Right lobe of liver (tissue), 6 donors: ENCODE measurements around the gene MYRIP. TPM values are rescaled to one million over a fixed set of nuclear protein-coding genes. Genes with fewer than 3 reads are reported as not detected.
A peak's percentile ranks its signal among the peaks of the same experiment; 100 is the strongest.

Source experiments
- ATAC-seq, 4 donors: fragments of 200-7000 bp; cut with Tn5 transposase; one replicate each; pipeline ENCODE4 v1.9.1; 2020; ENCODE audit warnings: mild to moderate bottlenecking in 4 of 4, moderate library complexity in 4 of 4
- DNase-seq, 3 donors: peaks; one replicate each; pipeline ENCODE4 v3.0.0-alpha.2; 2020
- H3K27ac ChIP-seq, 3 donors: fragments of 200-600 bp; one replicate each; pipeline ENCODE4 v1.8.0; 2022
- H3K27me3 ChIP-seq, 2 donors: fragments of 200-600 bp; one replicate each; pipeline ENCODE4 v1.8.0; 2022
- H3K36me3 ChIP-seq, 4 donors: fragments of 200-600 bp; sonication (generic) in 1 of 4; one replicate each; pipeline versions ENCODE4 v1.5.1 to v1.8.0; 2017 to 2022; ENCODE audit warnings: control low read depth in 1 of 4
- H3K4me1 ChIP-seq, 4 donors: fragments of 200-600 bp; sonication (generic) in 1 of 4; one replicate each; pipeline versions ENCODE4 v1.5.1 to v1.8.0; 2017 to 2022; ENCODE audit warnings: control low read depth in 1 of 4
- H3K4me3 ChIP-seq, 3 donors: fragments of 200-600 bp; one replicate each; pipeline ENCODE4 v1.8.0; 2022
- H3K9me3 ChIP-seq, 4 donors: fragments of 200-600 bp; sonication (generic) in 1 of 4; one replicate each; pipeline versions ENCODE4 v1.5.1 to v1.8.0; 2017 to 2022; ENCODE audit warnings: control low read depth in 1 of 4
- POLR2A ChIP-seq: fragments of 450-650 bp; IDR thresholded peaks from one replicate; pipeline ENCODE4 v1.6.1; 2017; ENCODE audit warnings: antibody characterized with exemption, mild to moderate bottlenecking
- WGBS: methylation state at CpG from one replicate; pipeline ENCODE4 v1.1.6; 2018; ENCODE audit warnings: low coverage, low lambda C conversion rate; ENCODE audit not compliant: insufficient coverage; ENCODE audit errors: missing lambda C conversion rate; 5-methylcytosine and 5-hydroxymethylcytosine counted together
- intact Hi-C, 2 donors: fragments of 100-400 bp; cut with DNase I; formaldehyde crosslinking; loops; one replicate each; pipeline versions ENCODE4 v1.11.2 to v1.14.1; 2022
- total RNA-seq, 6 experiments: library from RNA; depleted of rRNA in 2 of 6; stranded (reverse); fragments of >200 nt in 2 of 6; fragmentation: NEBNext Ultra II Directional in 3 of 6; extraction: Animal tissue kit (Norgen Biotek cat#: 25700) in 3 of 6; gene quantifications; one replicate each; pipeline versions ENCODE4 v1.1.0 to v1.2.4, GENCODE V29; 2016 to 2023
- TF ChIP-seq, protein P1 (sequence below), 4 donors: fragments of 200-600 bp in 3 of 4; fragments of 450-650 bp in 1 of 4; IDR thresholded peaks; one replicate each; pipeline versions ENCODE4 v1.5.1 to v1.8.0; 2016 to 2022; ENCODE audit warnings: antibody characterized with exemption in 4 of 4, mild to moderate bottlenecking in 2 of 4
- donor health status: DM: no; HTN: yes; CAD: no.
- donor health status: DM: no; HTN: no; CAD: no.
- donor health status: DM: no; HTN: no; CAD: no.
- donor health status: DM: no; HTN: yes; CAD: no.
- donor health status: DM: no; HTN: yes; CAD: no.

MYRIP gene
- total RNA-seq, 6 experiments from 2014 or later: 14.3 to 23.2 (median 19.0) TPM

DNA sequence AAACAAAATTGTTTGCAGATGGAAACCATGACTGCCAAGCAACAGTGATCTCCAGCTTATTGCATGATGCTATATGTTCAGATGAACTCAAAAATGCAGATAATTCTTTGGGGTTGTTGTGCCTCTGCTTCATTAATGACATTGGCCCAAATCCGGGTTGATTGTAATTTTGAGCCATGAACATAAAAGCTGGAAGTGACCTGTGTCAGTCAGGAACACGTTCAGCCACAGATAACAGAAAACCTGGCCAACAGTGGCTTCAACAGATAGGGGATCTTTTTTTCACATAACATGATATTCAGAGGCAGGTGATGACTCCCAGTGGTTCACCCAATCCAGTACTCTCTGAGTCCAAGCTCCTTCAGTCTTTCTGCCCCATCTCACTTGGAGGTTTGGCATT, 423.2 kb downstream of the MYRIP start:
- WGBS: 87% methylated on average over 2 of the region's 2 CpGs
- intact Hi-C loops: no loop called here
- Histone ChIP-seq H3K36me3 (peaks cover 0 to 10% (median 3%) of the 10 kb centered on the region in 4 donors), H3K4me3 (no peak overlapping the region), H3K27me3 (no peaks in the 10 kb centered on the region), H3K4me1 (no peaks in the 10 kb centered on the region), H3K9me3 (no peaks in the 10 kb centered on the region), H3K27ac (no peak overlapping the region)
- DNase-seq: no peak
- no peak for TF ChIP-seq POLR2A
- TF ChIP-seq, protein P1, sequence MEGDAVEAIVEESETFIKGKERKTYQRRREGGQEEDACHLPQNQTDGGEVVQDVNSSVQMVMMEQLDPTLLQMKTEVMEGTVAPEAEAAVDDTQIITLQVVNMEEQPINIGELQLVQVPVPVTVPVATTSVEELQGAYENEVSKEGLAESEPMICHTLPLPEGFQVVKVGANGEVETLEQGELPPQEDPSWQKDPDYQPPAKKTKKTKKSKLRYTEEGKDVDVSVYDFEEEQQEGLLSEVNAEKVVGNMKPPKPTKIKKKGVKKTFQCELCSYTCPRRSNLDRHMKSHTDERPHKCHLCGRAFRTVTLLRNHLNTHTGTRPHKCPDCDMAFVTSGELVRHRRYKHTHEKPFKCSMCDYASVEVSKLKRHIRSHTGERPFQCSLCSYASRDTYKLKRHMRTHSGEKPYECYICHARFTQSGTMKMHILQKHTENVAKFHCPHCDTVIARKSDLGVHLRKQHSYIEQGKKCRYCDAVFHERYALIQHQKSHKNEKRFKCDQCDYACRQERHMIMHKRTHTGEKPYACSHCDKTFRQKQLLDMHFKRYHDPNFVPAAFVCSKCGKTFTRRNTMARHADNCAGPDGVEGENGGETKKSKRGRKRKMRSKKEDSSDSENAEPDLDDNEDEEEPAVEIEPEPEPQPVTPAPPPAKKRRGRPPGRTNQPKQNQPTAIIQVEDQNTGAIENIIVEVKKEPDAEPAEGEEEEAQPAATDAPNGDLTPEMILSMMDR (IDR thresholded peaks at IDR 0.05): no peak
- ATAC-seq: no peak

- peak in 3 of 4 donors; percentile 19 to 60 (median 40) for ATAC-seq
- intact Hi-C loops: no loop called here
- Histone ChIP-seq H3K9me3 (no peaks in the 10 kb centered on the region), H3K4me3 (no peak overlapping the region), H3K36me3 (peaks cover 0 to 10% (median 3%) of the 10 kb centered on the region in 4 donors), H3K27ac (no peak overlapping the region), H3K27me3 (no peaks in the 10 kb centered on the region), H3K4me1 (no peaks in the 10 kb centered on the region)
- DNase-seq: no peak
- no peak for TF ChIP-seq POLR2A
- TF ChIP-seq, protein P1 (IDR thresholded peaks at IDR 0.05): no peak
- WGBS: 40% methylated on average over 1 of the region's 1 CpG
Observed at GRCh38 chr3:40237159-40237558, 427.8 kb downstream of the MYRIP start.

GRCh38 chr3:40237889-40238571, 428.6 kb downstream of the MYRIP start:
- DNase-seq (no peak), ATAC-seq (peak in 1 of 4 donors; percentile 14)
- WGBS: 80% methylated on average over 8 of the region's 8 CpGs
- Histone ChIP-seq H3K4me1 (no peaks in the 10 kb centered on the region), H3K36me3 (peaks cover 0 to 10% (median 3%) of the 10 kb centered on the region in 4 donors), H3K4me3 (no peak overlapping the region), H3K9me3 (no peaks in the 10 kb centered on the region), H3K27me3 (no peaks in the 10 kb centered on the region), H3K27ac (no peak overlapping the region)
- intact Hi-C loops: no loop called here
- TF ChIP-seq, protein P1 (IDR thresholded peaks at IDR 0.05): peak in 1 of 4 donors; percentile 5
- TF ChIP-seq POLR2A: no peak

GRCh38 chr3:40240921-40241320, 431.5 kb downstream of the MYRIP start:
- TF ChIP-seq, protein P1 (IDR thresholded peaks at IDR 0.05): no peak
- intact Hi-C loops: no loop called here

More at GRCh38 chr3:40240921-40241320, 431.5 kb downstream of the MYRIP start:
- Histone ChIP-seq H3K27ac (no peak overlapping the region), H3K4me1 (no peaks in the 10 kb centered on the region), H3K4me3 (no peak overlapping the region), H3K9me3 (no peaks in the 10 kb centered on the region), H3K36me3 (peaks cover 0 to 7% (median 2%) of the 10 kb centered on the region in 4 donors), H3K27me3 (no peaks in the 10 kb centered on the region)
- ATAC-seq (no peak), DNase-seq (no peak)
- WGBS: no CpG with 5 or more reads among the region's 1 CpG
